HL-60 (cell line): ENCODE results near the gene NUDT3.
"Not testable (repeated sequence)": the region's sequence is repeated elsewhere in the genome, so short reads cannot be mapped to it uniquely, and the experiment has no call there.

Experiments
- DNase-seq, 2 experiments: peaks; one replicate each; pipeline ENCODE4 v3.0.0-alpha.2; 2010 to 2020; ENCODE audit warnings: low read depth in 1 of 2, low spot score in 1 of 2
- H3K27ac ChIP-seq: fragments of 250-450 bp; sonication (Bioruptor Pico); replicated peaks from 2 replicates; pipeline ENCODE4 v1.5.1; 2020; ENCODE audit warnings: mild to moderate bottlenecking, moderate library complexity
- H3K27me3 ChIP-seq: fragments of 250-450 bp; sonication (Bioruptor Pico); 2 replicates; pipeline ENCODE4 v1.5.1; 2021; ENCODE audit warnings: mild to moderate bottlenecking, moderate library complexity; ENCODE audit not compliant: insufficient read depth, poor library complexity, severe bottlenecking
- H3K4me3 ChIP-seq: replicated peaks from 2 replicates; pipeline ENCODE4 v1.5.1; 2011; ENCODE audit warnings: mild to moderate bottlenecking, control low read depth, low read length; ENCODE audit not compliant: insufficient read depth
- GABPA ChIP-seq: IDR thresholded peaks from 2 replicates; pipeline ENCODE4 v1.6.1; 2012; ENCODE audit warnings: low read depth
- POLR2AphosphoS5 ChIP-seq: IDR thresholded peaks from 2 replicates; pipeline ENCODE4 v1.6.1; 2012; ENCODE audit warnings: low read depth
- SPI1 ChIP-seq: IDR thresholded peaks from 2 replicates; pipeline ENCODE4 v1.6.1; 2012; ENCODE audit warnings: low read depth, mild to moderate bottlenecking, borderline replicate concordance
- TF ChIP-seq, protein P1 (sequence below): IDR thresholded peaks from 2 replicates; pipeline ENCODE4 v1.6.1; 2012; ENCODE audit warnings: low read depth; ENCODE audit not compliant: insufficient replicate concordance
- TF ChIP-seq, protein P2 (sequence below): IDR thresholded peaks from one replicate; pipeline ENCODE4 v1.5.1; 2011; ENCODE audit warnings: low read length, control low read depth, inconsistent platforms; ENCODE audit not compliant: insufficient read depth

NUDT3 gene

DNA sequence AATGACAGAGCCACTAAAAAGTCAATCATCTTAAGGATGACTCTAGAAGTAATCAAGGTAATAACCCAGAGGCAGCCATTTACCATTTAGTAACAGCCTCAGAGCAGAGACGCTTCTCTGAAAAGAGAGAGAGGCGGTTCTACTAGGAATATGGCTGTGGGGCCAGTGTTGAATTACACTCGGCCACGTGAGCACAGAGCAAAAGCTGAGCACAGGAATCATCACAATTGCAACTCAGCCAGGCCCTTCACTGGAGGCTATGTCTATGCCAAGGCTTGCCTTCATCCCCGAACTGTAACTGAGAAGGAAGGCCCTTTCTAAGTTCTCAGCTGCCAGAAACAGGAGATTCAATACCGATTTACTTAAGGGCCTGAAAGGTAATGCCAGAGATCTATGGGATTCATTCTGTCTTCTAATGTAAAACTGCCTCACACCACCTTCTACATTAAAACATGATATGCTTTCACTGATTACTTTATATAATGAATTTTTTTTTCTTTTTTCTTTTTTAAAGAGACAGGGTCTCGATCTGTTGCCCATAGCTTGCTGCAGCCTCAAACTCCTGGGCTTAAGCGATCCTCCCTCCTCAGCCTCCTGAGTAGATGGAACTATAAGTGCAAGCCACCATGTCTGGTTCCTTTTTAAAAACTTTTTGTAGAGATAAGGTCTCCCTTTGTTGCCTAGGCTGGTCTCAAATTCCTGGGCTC lies 67.6 kb downstream of the NUDT3 start:
- no peak for DNase-seq
- no peak overlapping the region for H3K4me3 ChIP-seq
- no peak overlapping the region for H3K27ac ChIP-seq
- no peak for TF ChIP-seq GABPA
- no peak for TF ChIP-seq SPI1
- TF ChIP-seq, protein P1, sequence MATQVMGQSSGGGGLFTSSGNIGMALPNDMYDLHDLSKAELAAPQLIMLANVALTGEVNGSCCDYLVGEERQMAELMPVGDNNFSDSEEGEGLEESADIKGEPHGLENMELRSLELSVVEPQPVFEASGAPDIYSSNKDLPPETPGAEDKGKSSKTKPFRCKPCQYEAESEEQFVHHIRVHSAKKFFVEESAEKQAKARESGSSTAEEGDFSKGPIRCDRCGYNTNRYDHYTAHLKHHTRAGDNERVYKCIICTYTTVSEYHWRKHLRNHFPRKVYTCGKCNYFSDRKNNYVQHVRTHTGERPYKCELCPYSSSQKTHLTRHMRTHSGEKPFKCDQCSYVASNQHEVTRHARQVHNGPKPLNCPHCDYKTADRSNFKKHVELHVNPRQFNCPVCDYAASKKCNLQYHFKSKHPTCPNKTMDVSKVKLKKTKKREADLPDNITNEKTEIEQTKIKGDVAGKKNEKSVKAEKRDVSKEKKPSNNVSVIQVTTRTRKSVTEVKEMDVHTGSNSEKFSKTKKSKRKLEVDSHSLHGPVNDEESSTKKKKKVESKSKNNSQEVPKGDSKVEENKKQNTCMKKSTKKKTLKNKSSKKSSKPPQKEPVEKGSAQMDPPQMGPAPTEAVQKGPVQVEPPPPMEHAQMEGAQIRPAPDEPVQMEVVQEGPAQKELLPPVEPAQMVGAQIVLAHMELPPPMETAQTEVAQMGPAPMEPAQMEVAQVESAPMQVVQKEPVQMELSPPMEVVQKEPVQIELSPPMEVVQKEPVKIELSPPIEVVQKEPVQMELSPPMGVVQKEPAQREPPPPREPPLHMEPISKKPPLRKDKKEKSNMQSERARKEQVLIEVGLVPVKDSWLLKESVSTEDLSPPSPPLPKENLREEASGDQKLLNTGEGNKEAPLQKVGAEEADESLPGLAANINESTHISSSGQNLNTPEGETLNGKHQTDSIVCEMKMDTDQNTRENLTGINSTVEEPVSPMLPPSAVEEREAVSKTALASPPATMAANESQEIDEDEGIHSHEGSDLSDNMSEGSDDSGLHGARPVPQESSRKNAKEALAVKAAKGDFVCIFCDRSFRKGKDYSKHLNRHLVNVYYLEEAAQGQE = no peak
- no peak for TF ChIP-seq POLR2AphosphoS5
- TF ChIP-seq, protein P2, sequence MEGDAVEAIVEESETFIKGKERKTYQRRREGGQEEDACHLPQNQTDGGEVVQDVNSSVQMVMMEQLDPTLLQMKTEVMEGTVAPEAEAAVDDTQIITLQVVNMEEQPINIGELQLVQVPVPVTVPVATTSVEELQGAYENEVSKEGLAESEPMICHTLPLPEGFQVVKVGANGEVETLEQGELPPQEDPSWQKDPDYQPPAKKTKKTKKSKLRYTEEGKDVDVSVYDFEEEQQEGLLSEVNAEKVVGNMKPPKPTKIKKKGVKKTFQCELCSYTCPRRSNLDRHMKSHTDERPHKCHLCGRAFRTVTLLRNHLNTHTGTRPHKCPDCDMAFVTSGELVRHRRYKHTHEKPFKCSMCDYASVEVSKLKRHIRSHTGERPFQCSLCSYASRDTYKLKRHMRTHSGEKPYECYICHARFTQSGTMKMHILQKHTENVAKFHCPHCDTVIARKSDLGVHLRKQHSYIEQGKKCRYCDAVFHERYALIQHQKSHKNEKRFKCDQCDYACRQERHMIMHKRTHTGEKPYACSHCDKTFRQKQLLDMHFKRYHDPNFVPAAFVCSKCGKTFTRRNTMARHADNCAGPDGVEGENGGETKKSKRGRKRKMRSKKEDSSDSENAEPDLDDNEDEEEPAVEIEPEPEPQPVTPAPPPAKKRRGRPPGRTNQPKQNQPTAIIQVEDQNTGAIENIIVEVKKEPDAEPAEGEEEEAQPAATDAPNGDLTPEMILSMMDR = no peak
- H3K27me3 ChIP-seq = no peaks in the 10 kb centered on the region

DNA sequence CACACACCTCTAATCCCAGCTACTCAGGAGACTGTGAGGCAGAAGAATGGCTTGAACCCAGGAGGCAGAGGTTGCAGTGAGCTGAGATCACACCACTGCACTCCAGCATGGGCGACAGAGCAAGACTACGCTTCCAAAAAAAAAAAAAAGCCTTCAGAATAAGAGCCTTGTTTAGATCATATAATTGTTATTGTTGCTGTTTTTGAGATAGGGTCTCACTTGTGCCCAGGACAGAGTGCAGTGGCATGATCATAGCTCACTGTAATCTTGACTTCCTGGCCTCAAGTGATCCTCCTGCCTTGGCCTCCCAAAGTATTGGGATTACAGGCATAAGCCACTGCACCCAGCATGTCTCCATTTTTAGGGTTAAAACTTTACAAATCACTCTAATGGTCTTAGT lies 68.2 kb downstream of the NUDT3 start:
- not testable (repeated sequence) for H3K4me3 ChIP-seq, H3K27ac ChIP-seq, H3K27me3 ChIP-seq, DNase-seq

DNA sequence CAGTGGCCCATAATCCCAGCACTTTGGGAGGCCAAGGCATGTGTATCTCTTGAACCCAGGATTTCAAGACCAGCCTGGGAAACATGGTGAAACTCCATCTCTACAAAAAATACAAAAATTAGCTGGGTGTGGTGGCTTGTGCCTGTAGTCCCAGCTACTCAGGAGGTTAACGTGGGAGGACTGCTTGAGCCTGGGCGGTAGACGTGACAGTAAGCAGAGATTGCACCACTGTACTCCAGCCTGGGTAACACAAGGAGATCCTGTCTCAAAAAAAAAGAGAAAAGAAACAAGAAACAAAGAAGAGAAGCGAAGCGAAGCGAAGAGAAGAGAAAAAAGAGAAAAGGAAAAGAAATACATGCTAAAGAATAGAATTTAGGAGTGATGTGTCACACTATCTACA lies 69.2 kb downstream of the NUDT3 start:
- H3K4me3 ChIP-seq = no peak overlapping the region

DNA sequence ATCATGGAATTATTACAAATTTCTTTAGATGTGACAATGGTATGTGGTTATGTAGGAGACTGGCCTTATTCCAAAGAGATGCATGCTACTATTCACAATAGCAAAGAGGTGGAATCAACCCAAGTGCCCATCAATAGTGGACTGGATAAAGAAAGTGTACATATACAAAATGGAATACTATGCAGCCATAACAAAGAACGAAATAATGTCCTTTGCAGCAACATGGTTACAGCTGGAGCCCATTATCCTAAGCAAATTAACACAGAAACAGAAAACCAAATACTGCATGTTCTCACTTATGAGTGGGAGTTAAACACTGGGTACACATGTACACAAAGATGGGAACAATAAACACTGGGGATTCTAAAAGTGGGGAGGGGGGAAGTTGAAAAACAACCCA lies 69.7 kb downstream of the NUDT3 start:
- no peak for TF ChIP-seq POLR2AphosphoS5
- no peak for TF ChIP-seq GABPA
- TF ChIP-seq SPI1 = no peak
- TF ChIP-seq, protein P1 = no peak
- TF ChIP-seq, protein P2 = no peak
- H3K27me3 ChIP-seq = no peaks in the 10 kb centered on the region
- no peak for DNase-seq
- H3K27ac ChIP-seq = no peak overlapping the region
- no peak overlapping the region for H3K4me3 ChIP-seq

More for the DNA sequence above, 69.2 kb downstream of the NUDT3 start:
- no peak for DNase-seq
- Histone ChIP-seq H3K27ac (no peak overlapping the region), H3K27me3 (no peaks in the 10 kb centered on the region)
- no peak for TF ChIP-seq GABPA
- TF ChIP-seq, protein P1 = no peak
- TF ChIP-seq POLR2AphosphoS5 = no peak
- TF ChIP-seq, protein P2 = no peak
- no peak for TF ChIP-seq SPI1
